ENCODE data around the gene GABRB3.

The GABRB3 gene

DNA sequence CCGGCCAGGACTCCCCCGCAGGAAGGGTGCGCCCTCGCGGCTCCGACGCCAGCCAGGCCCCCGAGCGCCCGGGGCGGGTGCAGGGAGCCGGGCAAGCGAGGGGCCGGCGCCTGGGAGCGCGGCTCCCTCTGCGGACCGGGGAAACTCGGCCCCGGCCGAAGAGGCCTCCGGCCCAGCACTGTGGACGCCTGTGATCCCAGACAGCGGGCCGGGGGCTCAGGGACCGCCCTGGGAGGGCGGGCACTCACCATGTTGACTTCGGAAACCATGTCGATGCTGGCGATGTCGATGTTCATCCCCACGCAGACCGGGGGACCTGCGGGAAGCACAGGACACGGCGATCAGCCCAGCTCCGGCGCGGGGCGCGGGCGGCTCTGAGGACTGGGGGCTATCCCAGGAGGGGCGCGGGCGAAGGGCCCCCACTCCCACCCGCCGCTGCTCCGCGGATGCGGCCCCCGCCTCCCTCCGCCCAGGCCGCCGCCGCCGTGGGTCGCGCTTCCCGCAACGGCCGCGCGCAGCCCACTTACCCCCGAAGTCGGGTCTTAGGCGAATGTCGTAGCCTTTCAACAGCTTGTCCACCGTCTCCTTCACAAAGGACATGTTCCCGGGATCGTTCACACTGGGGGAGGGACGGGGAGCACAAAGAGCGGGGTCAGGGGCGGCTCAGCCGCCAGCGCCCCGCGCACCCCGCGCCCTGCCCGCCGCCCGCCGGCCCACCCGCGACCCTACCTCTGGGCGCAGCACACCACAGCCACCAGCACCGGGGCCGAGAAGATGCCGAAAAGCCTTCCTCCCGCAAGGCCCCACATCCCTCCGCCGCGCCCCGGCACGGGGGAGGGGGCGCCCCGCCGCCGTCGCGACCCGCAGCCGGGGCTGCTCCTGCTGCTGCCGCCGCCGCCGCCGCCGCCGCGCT, at the start of gene GABRB3:
TSS of gene GABRB3 (minus strand) at position 913 of the 913 bp plus-strand sequence.
- Histone ChIP-seq H3K9me3 (ENCODE audit: control insufficient read depth, low read length) (no peaks in the 10 kb centered on the region), H3K36me3 (ENCODE audit: control insufficient read depth, insufficient read depth, low read length, severe bottlenecking) (no peaks in the 10 kb centered on the region), H3K4me3 (ENCODE audit: low read length) (peak within 1 kb of the TSS; percentile 17), H3K27me3 (replicated peaks; ENCODE audit: control insufficient read depth, insufficient read depth, low read length) (peaks cover 33% of the 10 kb centered on the region), H3K4me1 (ENCODE audit: control insufficient read depth, insufficient read depth, low read length) (no peaks in the 10 kb centered on the region), H3K9ac (ENCODE audit: low read length) (no peak within 1 kb of the TSS)
- no peak for DNase-seq (ENCODE audit: low read depth)

DNA sequence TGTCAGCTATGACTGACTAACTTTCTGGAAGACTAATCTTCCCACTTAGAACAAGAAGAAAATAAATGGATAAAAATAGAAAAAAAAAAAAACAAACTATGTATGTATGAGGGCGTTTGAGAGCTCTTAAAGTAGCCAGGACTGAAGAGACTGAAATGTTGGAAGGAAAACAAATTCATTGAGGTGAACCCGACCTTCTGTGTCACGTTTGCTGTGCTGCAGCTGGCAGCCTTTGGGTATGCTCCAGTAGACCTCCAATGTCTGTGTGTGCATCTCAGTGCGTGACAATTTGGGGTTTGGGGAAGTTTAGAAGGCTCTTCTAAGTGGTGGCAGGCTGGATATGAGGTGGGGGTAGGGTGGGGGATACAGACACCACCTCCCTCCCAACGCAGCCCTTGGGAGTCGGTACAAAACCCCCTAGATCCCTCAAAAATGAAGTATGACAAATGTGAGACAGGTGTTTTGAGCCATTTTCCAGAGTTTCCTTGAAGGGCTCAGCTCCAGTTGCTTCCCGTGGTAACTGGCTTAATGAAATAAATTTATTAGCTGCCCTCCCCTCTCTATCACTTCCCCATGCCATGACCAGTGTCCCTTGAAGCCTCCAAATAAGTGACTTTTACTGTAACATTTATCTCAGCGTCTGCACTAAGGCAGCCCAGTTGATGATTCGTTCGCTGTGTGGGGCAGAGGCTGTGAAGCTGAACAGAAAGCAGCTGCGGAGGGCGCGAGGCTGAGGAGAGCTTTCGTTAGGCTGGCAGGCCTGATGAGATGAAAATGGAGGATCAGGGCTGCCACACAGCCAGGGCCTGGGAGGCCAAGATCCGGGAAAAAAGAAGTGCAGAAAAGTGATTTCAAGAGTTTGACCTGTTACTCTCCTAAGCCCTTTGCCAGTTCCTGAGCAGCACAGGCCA, 34.9 kb upstream of the GABRB3 start:
- DNase-seq (ENCODE audit: low read depth): no peak
- Histone ChIP-seq H3K4me3 (ENCODE audit: low read length) (no peak overlapping the region), H3K27me3 (replicated peaks; ENCODE audit: control insufficient read depth, insufficient read depth, low read length) (no peaks in the 10 kb centered on the region), H3K4me1 (ENCODE audit: control insufficient read depth, insufficient read depth, low read length) (no peaks in the 10 kb centered on the region), H3K9ac (ENCODE audit: low read length) (no peak overlapping the region), H3K36me3 (ENCODE audit: control insufficient read depth, insufficient read depth, low read length, severe bottlenecking) (no peaks in the 10 kb centered on the region), H3K9me3 (ENCODE audit: control insufficient read depth, low read length) (peaks cover 6% of the 10 kb centered on the region)

DNA sequence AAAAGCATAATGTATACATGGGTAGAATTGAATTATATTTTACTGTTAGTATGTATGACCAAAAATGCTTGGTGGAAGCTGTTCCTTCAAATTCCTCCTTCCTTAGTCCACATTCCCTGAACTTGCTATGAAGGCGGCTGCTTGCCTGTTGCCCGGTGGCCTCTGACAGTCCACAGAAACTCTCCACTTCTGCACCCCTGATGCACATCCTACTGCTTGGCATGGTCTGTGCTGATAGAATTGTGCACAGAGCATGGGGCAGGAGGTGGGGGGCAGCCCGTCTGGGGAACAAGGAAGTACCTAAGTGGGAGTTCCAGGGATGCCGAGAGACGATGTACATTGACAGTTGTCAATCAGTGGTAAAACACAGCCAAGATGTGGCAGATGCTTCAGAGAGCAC, 33.7 kb upstream of the GABRB3 start:
- no peak for DNase-seq (ENCODE audit: low read depth)
- Histone ChIP-seq H3K9me3 (ENCODE audit: control insufficient read depth, low read length) (no peaks in the 10 kb centered on the region), H3K4me1 (ENCODE audit: control insufficient read depth, insufficient read depth, low read length) (no peaks in the 10 kb centered on the region), H3K4me3 (ENCODE audit: low read length) (no peak overlapping the region), H3K27me3 (replicated peaks; ENCODE audit: control insufficient read depth, insufficient read depth, low read length) (no peaks in the 10 kb centered on the region), H3K36me3 (ENCODE audit: control insufficient read depth, insufficient read depth, low read length, severe bottlenecking) (no peaks in the 10 kb centered on the region), H3K9ac (ENCODE audit: low read length) (no peak overlapping the region)

DNA sequence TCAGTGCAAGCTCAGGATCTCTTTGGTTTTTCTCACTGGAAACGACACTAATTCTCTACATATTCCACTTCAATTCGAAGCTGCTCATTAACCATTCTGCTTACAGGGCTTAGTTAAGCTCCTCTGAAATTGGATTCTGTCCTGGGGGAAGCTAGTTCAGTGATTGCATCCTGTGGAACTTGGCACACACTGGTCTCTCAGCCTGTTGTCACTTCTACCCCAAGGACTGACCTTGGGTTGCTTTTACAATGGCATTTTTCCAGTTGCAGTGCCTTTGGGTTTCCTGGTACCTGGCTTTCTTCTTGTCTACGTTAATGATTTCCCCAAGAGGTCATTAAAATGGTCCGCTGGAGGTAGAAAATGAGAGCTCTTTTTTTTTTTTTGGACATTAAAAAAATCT, 33.3 kb upstream of the GABRB3 start:
- Histone ChIP-seq H3K9me3 (ENCODE audit: control insufficient read depth, low read length) (no peaks in the 10 kb centered on the region), H3K27me3 (replicated peaks; ENCODE audit: control insufficient read depth, insufficient read depth, low read length) (no peaks in the 10 kb centered on the region), H3K4me1 (ENCODE audit: control insufficient read depth, insufficient read depth, low read length) (no peaks in the 10 kb centered on the region), H3K9ac (ENCODE audit: low read length) (no peak overlapping the region), H3K36me3 (ENCODE audit: control insufficient read depth, insufficient read depth, low read length, severe bottlenecking) (no peaks in the 10 kb centered on the region), H3K4me3 (ENCODE audit: low read length) (no peak overlapping the region)
- no peak for DNase-seq (ENCODE audit: low read depth)

DNA sequence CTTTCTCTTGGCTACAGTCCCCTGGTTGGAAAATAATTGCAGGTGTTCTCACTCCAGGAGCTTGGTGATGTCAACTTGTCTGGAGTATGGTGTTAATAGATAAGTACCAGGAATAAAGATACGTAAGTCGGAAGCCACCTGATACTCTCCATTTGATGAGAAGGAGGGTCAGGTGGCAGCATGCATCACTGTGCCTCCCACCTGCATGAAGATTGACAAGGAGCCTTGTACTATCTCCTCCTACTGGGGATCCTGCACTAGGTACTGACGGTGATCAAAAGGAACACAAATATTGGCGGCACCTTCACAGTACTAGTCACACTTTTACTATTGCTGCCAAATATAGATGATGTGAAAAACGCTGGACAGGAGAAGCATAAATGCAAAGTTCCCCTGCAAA, 32.6 kb upstream of the GABRB3 start:
- no peak overlapping the region for H3K4me3 ChIP-seq (ENCODE audit: low read length)
- no peaks in the 10 kb centered on the region for H3K4me1 ChIP-seq (ENCODE audit: control insufficient read depth, insufficient read depth, low read length)
- DNase-seq (ENCODE audit: low read depth): no peak
- H3K9ac ChIP-seq (ENCODE audit: low read length): no peak overlapping the region
- no peaks in the 10 kb centered on the region for H3K27me3 ChIP-seq (replicated peaks; ENCODE audit: control insufficient read depth, insufficient read depth, low read length)
- H3K36me3 ChIP-seq (ENCODE audit: control insufficient read depth, insufficient read depth, low read length, severe bottlenecking): no peaks in the 10 kb centered on the region
- no peaks in the 10 kb centered on the region for H3K9me3 ChIP-seq (ENCODE audit: control insufficient read depth, low read length)

DNA sequence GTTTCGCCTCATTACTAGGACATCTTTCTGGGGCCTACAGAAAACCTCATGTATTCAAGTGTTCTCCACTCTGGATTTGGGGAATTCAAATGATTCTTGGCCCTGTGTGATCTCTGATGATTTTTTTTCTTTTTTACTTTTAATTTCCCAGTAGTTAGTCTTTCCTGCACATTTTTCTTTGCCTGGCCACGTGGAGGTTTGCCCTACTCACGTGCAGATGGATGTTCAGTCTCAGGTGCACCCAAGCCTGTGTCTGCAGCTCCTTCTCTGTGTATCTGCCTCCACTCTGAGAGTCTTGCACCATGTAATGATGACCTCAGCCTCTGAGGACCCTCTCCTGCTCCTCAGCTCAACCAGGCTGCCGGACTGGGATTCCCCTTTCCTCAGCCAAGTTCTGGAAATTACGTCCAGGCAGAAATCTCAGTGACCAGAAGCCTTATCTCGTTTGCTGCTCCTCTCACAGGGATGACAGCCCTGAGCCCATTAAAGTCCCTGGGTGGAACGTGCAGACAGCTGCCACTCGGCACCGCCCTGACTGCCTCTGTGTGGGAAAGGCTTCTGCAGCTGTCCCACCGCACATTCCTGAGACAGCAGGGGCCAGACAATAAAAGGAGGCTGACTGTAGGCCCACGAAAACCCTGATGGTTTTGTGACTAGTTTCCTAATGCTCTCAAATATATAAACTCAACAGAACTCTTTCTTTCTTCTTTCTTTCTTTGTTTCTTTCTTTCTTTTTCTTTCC, 31.4 kb upstream of the GABRB3 start:
- no peaks in the 10 kb centered on the region for H3K27me3 ChIP-seq (replicated peaks; ENCODE audit: control insufficient read depth, insufficient read depth, low read length)
- no peaks in the 10 kb centered on the region for H3K4me1 ChIP-seq (ENCODE audit: control insufficient read depth, insufficient read depth, low read length)
- no peak overlapping the region for H3K9ac ChIP-seq (ENCODE audit: low read length)
- H3K4me3 ChIP-seq (ENCODE audit: low read length): no peak overlapping the region
- H3K36me3 ChIP-seq (ENCODE audit: control insufficient read depth, insufficient read depth, low read length, severe bottlenecking): no peaks in the 10 kb centered on the region
- DNase-seq (ENCODE audit: low read depth): no peak
- no peaks in the 10 kb centered on the region for H3K9me3 ChIP-seq (ENCODE audit: control insufficient read depth, low read length)

DNA sequence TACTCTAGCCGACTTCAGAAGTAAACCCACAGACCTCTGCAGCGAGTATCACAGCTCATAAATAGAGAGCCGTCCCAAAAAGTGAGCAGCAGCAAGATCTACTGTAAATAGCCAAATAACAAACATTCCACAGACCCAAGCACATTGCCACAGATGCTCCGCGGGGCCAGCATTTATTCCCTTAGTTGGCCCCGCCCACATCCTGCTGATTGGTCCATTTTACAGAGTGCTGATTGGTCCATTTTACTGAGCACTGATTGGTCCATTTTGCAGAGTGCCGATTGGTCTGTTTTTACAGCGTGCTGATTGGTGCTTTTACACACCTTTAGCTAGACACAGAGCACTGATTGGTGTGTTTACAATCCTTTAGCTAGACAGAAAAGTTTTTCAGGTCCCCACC, 17.3 kb upstream of the GABRB3 start:
- Histone ChIP-seq H3K27me3 (replicated peaks; ENCODE audit: control insufficient read depth, insufficient read depth, low read length) (no peaks in the 10 kb centered on the region), H3K4me1 (ENCODE audit: control insufficient read depth, insufficient read depth, low read length) (no peaks in the 10 kb centered on the region), H3K9ac (ENCODE audit: low read length) (no peak overlapping the region), H3K4me3 (ENCODE audit: low read length) (no peak overlapping the region), H3K9me3 (ENCODE audit: control insufficient read depth, low read length) (peaks cover 11% of the 10 kb centered on the region), H3K36me3 (ENCODE audit: control insufficient read depth, insufficient read depth, low read length, severe bottlenecking) (no peaks in the 10 kb centered on the region)
- DNase-seq (ENCODE audit: low read depth): no peak

DNA sequence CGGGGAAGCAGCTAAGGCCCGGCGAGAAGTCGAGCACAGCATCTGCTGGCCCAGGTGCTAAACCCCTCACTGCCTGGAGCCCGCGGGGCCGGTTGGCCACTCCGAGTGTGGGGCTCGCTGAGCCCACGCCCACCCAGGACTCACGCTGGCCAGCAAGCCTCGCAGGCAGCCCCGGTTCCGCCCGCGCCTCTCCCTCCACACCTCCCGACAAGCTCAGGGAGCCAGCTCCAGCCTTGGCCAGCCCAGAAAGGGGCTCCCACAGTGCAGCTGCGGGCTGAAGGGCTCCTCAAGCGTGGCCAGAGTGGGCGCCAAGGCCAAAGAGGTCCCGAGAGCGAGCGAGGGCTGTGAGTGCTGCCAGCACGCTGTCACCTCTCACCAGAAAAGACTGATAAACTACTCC, 8.9 kb upstream of the GABRB3 start:
- Histone ChIP-seq H3K36me3 (ENCODE audit: control insufficient read depth, insufficient read depth, low read length, severe bottlenecking) (no peaks in the 10 kb centered on the region), H3K9ac (ENCODE audit: low read length) (no peak overlapping the region), H3K4me3 (ENCODE audit: low read length) (no peak overlapping the region), H3K9me3 (ENCODE audit: control insufficient read depth, low read length) (no peaks in the 10 kb centered on the region), H3K27me3 (replicated peaks; ENCODE audit: control insufficient read depth, insufficient read depth, low read length) (no peaks in the 10 kb centered on the region), H3K4me1 (ENCODE audit: control insufficient read depth, insufficient read depth, low read length) (no peaks in the 10 kb centered on the region)
- no peak for DNase-seq (ENCODE audit: low read depth)

DNA sequence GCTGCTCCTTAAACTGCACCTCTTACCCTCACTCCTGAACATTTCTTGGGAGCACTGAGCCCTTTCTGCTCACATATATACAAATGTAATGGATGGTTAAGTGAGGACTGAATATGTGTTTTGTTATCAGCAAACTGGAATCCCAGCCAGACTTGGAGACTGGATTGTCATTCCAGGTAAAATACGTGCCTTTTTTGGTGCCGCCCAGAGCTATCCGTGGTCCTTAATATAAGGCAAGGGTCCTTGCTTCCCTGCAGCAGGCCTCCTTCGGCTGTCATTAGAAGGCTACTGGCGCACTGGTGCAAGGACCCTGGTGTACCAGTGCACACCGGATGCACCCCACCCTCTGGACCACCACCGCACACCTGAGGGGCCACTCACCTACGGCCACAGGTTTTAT, 1.1 kb upstream of the GABRB3 start:
- H3K4me1 ChIP-seq (ENCODE audit: control insufficient read depth, insufficient read depth, low read length): no peaks in the 10 kb centered on the region
- no peak for DNase-seq (ENCODE audit: low read depth)
- H3K27me3 ChIP-seq (replicated peaks; ENCODE audit: control insufficient read depth, insufficient read depth, low read length): peaks cover 33% of the 10 kb centered on the region
- H3K9ac ChIP-seq (ENCODE audit: low read length): no peak overlapping the region
- H3K4me3 ChIP-seq (ENCODE audit: low read length): no peak overlapping the region
- no peaks in the 10 kb centered on the region for H3K36me3 ChIP-seq (ENCODE audit: control insufficient read depth, insufficient read depth, low read length, severe bottlenecking)
- no peaks in the 10 kb centered on the region for H3K9me3 ChIP-seq (ENCODE audit: control insufficient read depth, low read length)

DNA sequence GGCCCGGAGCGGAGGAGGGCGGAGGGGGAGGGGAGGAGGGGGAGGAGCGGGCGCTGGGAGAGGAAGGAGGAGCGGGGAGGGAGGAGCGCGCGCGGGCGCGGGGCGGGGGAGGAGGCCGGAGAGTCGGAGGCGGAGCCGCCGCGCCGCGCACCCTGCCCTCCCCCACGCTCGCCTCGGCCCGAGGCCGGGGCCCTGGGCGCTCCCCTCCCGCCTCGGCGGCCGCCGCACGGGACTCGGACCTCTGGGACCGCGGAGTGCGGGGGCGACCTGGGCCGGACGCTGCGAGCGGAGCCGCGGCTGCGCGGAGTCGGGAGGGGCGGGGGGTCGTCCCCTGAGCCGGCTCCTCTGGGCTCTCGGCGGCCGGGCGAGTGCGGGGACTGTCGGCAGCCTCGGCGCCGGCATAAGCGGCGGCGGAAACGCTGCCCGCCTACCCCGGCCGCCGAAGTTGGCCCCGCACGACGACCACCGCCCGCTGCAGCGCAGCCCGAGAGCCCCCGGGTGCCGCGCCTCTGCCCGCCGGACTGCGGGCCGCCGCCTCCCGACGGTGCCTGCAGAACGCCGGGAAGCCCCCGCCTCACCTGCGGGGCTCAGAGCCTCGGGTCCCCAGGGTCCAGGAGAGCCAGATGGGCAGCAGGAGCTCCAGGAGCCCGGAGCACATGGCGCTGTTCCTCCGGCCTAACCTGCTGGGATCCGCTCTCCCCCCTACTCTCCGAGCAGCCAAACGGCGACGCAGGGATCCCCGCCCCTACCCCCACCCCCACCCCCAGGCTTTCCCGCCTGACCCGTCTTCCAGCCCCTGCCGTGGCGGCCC, 406 bp upstream of the GABRB3 start:
- no peak overlapping the region for H3K4me3 ChIP-seq (ENCODE audit: low read length)
- no peaks in the 10 kb centered on the region for H3K36me3 ChIP-seq (ENCODE audit: control insufficient read depth, insufficient read depth, low read length, severe bottlenecking)
- H3K9me3 ChIP-seq (ENCODE audit: control insufficient read depth, low read length): no peaks in the 10 kb centered on the region
- H3K9ac ChIP-seq (ENCODE audit: low read length): no peak overlapping the region
- peaks cover 33% of the 10 kb centered on the region for H3K27me3 ChIP-seq (replicated peaks; ENCODE audit: control insufficient read depth, insufficient read depth, low read length)
- peak; percentile 9 for DNase-seq (ENCODE audit: low read depth)
- no peaks in the 10 kb centered on the region for H3K4me1 ChIP-seq (ENCODE audit: control insufficient read depth, insufficient read depth, low read length)

All from adipocyte (in vitro differentiated cells).